K562 (cell line): ENCODE measurements around the gene PSME1. TPM values are rescaled to one million over a fixed set of nuclear protein-coding genes. Genes with fewer than 3 reads are reported as not detected.
A peak's percentile ranks its signal among the peaks of the same experiment; 100 is the strongest.

ENCODE experiments used
- ELF1 ChIP-seq: fragments of 200-800 bp; sonication (Bioruptor generic); IDR thresholded peaks from 2 replicates; pipeline ENCODE4 v1.6.1; 2016; ENCODE audit warnings: missing genetic modification characterization, missing compliant biosample characterization
- ESRRA ChIP-seq: fragments of 450-650 bp; IDR thresholded peaks from 2 replicates; pipeline ENCODE4 v1.6.1; 2014; ENCODE audit warnings: low read depth, mild to moderate bottlenecking, moderate library complexity, borderline replicate concordance
- ETV5 ChIP-seq: sonication (generic); formaldehyde crosslinking; IDR thresholded peaks from 2 replicates; pipeline ENCODE4 v1.4.0; 2020; ENCODE audit warnings: low read depth, mild to moderate bottlenecking, missing genetic modification reagents
- FOSL1 ChIP-seq: fragments of 200-800 bp; sonication (Bioruptor generic); conservative IDR thresholded peaks from 2 replicates; pipeline ENCODE4 v1.6.1; 2016; ENCODE audit warnings: missing genetic modification characterization, missing compliant biosample characterization
- HDAC8 ChIP-seq: fragments of 450-650 bp; IDR thresholded peaks from 2 replicates; pipeline ENCODE4 v1.6.1; 2016; ENCODE audit warnings: mild to moderate bottlenecking, missing genetic modification characterization, moderate library complexity, missing compliant biosample characterization
- LCOR ChIP-seq: sonication (generic); formaldehyde crosslinking; IDR thresholded peaks from 2 replicates; pipeline ENCODE4 v1.8.0; 2022; ENCODE audit warnings: mild to moderate bottlenecking, missing genetic modification reagents
- MAZ ChIP-seq, 2 experiments: fragments of 450-650 bp in 1 of 2; sonication (generic) in 1 of 2; formaldehyde crosslinking; IDR thresholded peaks in 1 of 2; conservative IDR thresholded peaks in 1 of 2; 2 replicates each; pipeline versions ENCODE4 v1.4.0 to v1.5.0; 2020; ENCODE audit warnings: mild to moderate bottlenecking in 1 of 2, missing genetic modification reagents in 1 of 2
- MNT ChIP-seq, 2 experiments: fragments of 450-650 bp; conservative IDR thresholded peaks; 2 replicates each; pipeline ENCODE4 v1.6.1; 2017; ENCODE audit warnings: mild to moderate bottlenecking in 2 of 2, moderate library complexity in 2 of 2
- NFATC3 ChIP-seq: fragments of 450-650 bp; IDR thresholded peaks from 2 replicates; pipeline ENCODE4 v1.6.1; 2017; ENCODE audit warnings: mild to moderate bottlenecking
- POLR3A ChIP-seq: IDR thresholded peaks from 2 replicates; pipeline ENCODE4 v1.6.1; 2011; ENCODE audit warnings: borderline replicate concordance, mild to moderate bottlenecking, moderate library complexity; ENCODE audit not compliant: insufficient read length, insufficient read depth; ENCODE audit errors: extremely low read depth
- SAP30 ChIP-seq: fragments of 200-600 bp; sonication (generic); IDR thresholded peaks from 2 replicates; pipeline ENCODE4 v1.6.1; 2012; ENCODE audit warnings: borderline replicate concordance, low read depth, mild to moderate bottlenecking, moderate library complexity, low read length, control low read depth, inconsistent platforms; ENCODE audit not compliant: insufficient read depth, poor library complexity, severe bottlenecking
- SIN3A ChIP-seq, 2 experiments: fragments of 150-350 bp in 1 of 2; IDR thresholded peaks; 2 replicates each; pipeline ENCODE4 v1.6.1; 2011 to 2016; ENCODE audit warnings: borderline replicate concordance in 2 of 2, low read depth in 2 of 2, low read length in 2 of 2, mild to moderate bottlenecking in 2 of 2, moderate library complexity in 2 of 2; ENCODE audit not compliant: control insufficient read depth in 1 of 2
- SRSF3 ChIP-seq: fragments of 200-400 bp; formaldehyde crosslinking; IDR thresholded peaks from 2 replicates; pipeline ENCODE4 v1.6.1; 2016; ENCODE audit warnings: mild to moderate bottlenecking, low read length, moderate library complexity; ENCODE audit not compliant: insufficient read depth
- ZBTB2 ChIP-seq: fragments of 450-650 bp; IDR thresholded peaks from 2 replicates; pipeline ENCODE4 v1.6.1; 2016; ENCODE audit warnings: antibody characterized with exemption
- ZBTB8A ChIP-seq: fragments of 450-650 bp; IDR thresholded peaks from 2 replicates; pipeline ENCODE4 v1.6.1; 2018; ENCODE audit warnings: mild to moderate bottlenecking, moderate library complexity; ENCODE audit not compliant: partially characterized antibody
- ZFP36 ChIP-seq: fragments of 150-350 bp; IDR thresholded peaks from 2 replicates; pipeline ENCODE4 v1.6.1; 2018; ENCODE audit warnings: low read length, low read depth; ENCODE audit not compliant: partially characterized antibody
- ZNF121 ChIP-seq: sonication (generic); formaldehyde crosslinking; conservative IDR thresholded peaks from 2 replicates; pipeline ENCODE4 v1.8.0; 2022; ENCODE audit warnings: missing genetic modification reagents
- ZNF780A ChIP-seq: fragments of 250-450 bp; sonication (Bioruptor Pico); IDR thresholded peaks from 2 replicates; pipeline ENCODE4 v1.5.0; 2021; ENCODE audit warnings: mild to moderate bottlenecking
- ZNF785 ChIP-seq: fragments of 250-450 bp; sonication (Bioruptor Pico); IDR thresholded peaks from 2 replicates; pipeline ENCODE4 v1.4.0; 2020; ENCODE audit warnings: mild to moderate bottlenecking
- polyA plus RNA-seq, 8 experiments: library from polyadenylated mRNA; depleted of rRNA in 4 of 8; stranded (reverse) in 5 of 8; unstranded in 3 of 8; fragments of >200 nt; fragmentation: Nextera tagmentation in 2 of 8; fragmentation: Illumina TruSeq in 1 of 8; extraction: Ambion mirVana in 2 of 8; extraction: Trizol in 1 of 8; gene quantifications; 2 replicates each; pipeline versions ENCODE4 v1.2.1 to v1.2.3, GENCODE V29; 2011 to 2014; ENCODE audit warnings: inconsistent platforms in 1 of 8, missing spikeins in 1 of 8
- total RNA-seq, 7 experiments: library from RNA; depleted of rRNA in 6 of 7; stranded (reverse); fragments of >200 nt in 6 of 7; fragmentation: Illumina TruSeq in 2 of 7; extraction: Trizol in 2 of 7; gene quantifications; 2 replicates each; pipeline versions ENCODE4 v1.2.1 to v1.2.3, GENCODE V29; 2011 to 2021; ENCODE audit warnings: low replicate concordance in 1 of 7
- TF ChIP-seq, protein P1 (sequence below): sonication (generic); formaldehyde crosslinking; IDR thresholded peaks from 2 replicates; pipeline ENCODE4 v1.4.0; 2020; ENCODE audit warnings: mild to moderate bottlenecking, missing genetic modification reagents

The PSME1 gene
- total and polyA plus RNA-seq, 9 of the 15 experiments (the other 6 are each of a cell fraction or from before 2014, with no cell fraction given): 20.3 to 180 (median 67.5) TPM

- TF ChIP-seq, protein P1, sequence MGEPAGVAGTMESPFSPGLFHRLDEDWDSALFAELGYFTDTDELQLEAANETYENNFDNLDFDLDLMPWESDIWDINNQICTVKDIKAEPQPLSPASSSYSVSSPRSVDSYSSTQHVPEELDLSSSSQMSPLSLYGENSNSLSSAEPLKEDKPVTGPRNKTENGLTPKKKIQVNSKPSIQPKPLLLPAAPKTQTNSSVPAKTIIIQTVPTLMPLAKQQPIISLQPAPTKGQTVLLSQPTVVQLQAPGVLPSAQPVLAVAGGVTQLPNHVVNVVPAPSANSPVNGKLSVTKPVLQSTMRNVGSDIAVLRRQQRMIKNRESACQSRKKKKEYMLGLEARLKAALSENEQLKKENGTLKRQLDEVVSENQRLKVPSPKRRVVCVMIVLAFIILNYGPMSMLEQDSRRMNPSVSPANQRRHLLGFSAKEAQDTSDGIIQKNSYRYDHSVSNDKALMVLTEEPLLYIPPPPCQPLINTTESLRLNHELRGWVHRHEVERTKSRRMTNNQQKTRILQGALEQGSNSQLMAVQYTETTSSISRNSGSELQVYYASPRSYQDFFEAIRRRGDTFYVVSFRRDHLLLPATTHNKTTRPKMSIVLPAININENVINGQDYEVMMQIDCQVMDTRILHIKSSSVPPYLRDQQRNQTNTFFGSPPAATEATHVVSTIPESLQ: peak; percentile 53; the same call in 1 of the 2 replicates
- TF ChIP-seq FOSL1 (tag): no peak
- TF ChIP-seq ZBTB2: no peak
- no peak for TF ChIP-seq ZNF785 (CRISPR knock-in tag)
- TF ChIP-seq SRSF3: 0 out of 2 replicates have a peak, but pooled peaks have one; percentile 69
- TF ChIP-seq ETV5 (CRISPR knock-in tag): no peak
- TF ChIP-seq ESRRA: no peak
- no peak; a peak in 1 of 4 replicates for TF ChIP-seq MNT (conservative IDR thresholded peaks at IDR 0.05)
- TF ChIP-seq SIN3A (IDR thresholded peaks at IDR 0.05; ENCODE audit: borderline replicate concordance in 2 of 2, control insufficient read depth in 1 of 2, low read depth in 2 of 2, low read length in 2 of 2): 0 out of 4 replicates have a peak, but pooled peaks of 1 of the 2 experiments have one; percentile 9
- no peak for TF ChIP-seq ZNF121 (CRISPR knock-in tag)
- TF ChIP-seq ZFP36: no peak
- 0 out of 2 replicates have a peak, but pooled peaks have one; percentile 45 for TF ChIP-seq ZNF780A
- TF ChIP-seq ZBTB8A: no peak
- TF ChIP-seq SAP30: peak; percentile 43
- TF ChIP-seq ELF1: peak; percentile 58; the same call in 1 of the 2 replicates
- TF ChIP-seq LCOR: peak; percentile 82; the same call in 1 of the 2 replicates
- no peak for TF ChIP-seq NFATC3
- TF ChIP-seq HDAC8: no peak
- TF ChIP-seq MAZ (CRISPR knock-in tag; conservative IDR thresholded peaks at IDR 0.05 in 1 of 2, IDR thresholded peaks at IDR 0.05 in 1 of 2): peak; percentile 63 to 85; a peak in 3 of 4 replicates
- no peak for TF ChIP-seq POLR3A
Observed at GRCh38 chr14:24093901-24094840, 41.8 kb upstream of the PSME1 start, which contains the start of gene PCK2 (continued).
